ENCODE data around the gene NBEAL2. TPM values are rescaled to one million over a fixed set of nuclear protein-coding genes. Genes with fewer than 3 reads are reported as not detected.

Gene NBEAL2
- polyA plus RNA-seq, 1 donor from 2014 or later, result 3.3 TPM

DNA sequence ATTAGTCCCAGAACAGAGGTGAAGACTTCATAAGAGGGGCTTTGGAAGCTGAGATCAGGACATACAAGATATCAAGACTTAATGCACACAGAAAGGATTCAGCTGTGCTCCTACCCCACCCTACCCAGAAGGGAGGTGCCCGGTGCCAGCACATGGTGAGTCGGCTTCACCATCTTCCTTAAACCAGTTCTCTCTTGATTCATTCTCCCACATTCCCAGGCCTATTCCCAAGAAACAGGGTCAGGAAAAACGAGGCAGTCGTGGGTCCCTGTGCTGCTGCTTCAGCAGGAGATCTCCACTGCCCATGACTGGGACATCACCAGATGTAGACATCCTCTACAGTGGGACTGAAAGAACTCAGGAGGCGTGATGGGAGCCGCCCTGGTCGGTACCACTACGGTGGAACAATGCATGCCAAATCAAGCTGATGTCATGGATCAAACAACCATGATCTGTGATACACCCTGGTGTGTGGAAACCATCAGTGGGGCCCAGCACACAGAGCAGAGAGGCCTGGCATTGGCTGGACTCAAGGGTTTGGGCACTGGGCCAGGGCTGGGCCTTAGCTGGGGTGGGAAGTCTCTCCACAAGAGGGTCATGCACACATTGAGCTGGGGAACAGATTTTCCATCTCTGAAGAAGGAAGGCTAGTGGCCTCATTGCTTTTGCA, 44.8 kb upstream of the NBEAL2 start:
- Histone ChIP-seq H3K27ac (ENCODE audit: low read length) (no peak overlapping the region), H4K20me1 (ENCODE audit: insufficient read depth) (no peaks in the 10 kb centered on the region), H3K79me2 (replicated peaks; ENCODE audit: insufficient read depth, low read length) (no peaks in the 10 kb centered on the region), H2AFZ (ENCODE audit: low read depth, low read length) (no peak overlapping the region), H3K9me2 (ENCODE audit: insufficient read depth, low read length) (no peaks in the 10 kb centered on the region), H3K9me3 (ENCODE audit: low read length) (no peaks in the 10 kb centered on the region), H3K9ac (ENCODE audit: low read length) (no peak overlapping the region), H3K4me3 (ENCODE audit: low read length) (no peak overlapping the region), H3K36me3 (ENCODE audit: insufficient read depth, low read length) (no peaks in the 10 kb centered on the region), H3F3A (ENCODE audit: insufficient read depth, low read length, poor library complexity, severe bottlenecking) (no peaks in the 10 kb centered on the region), H3K27me3 (ENCODE audit: insufficient read depth, low read depth, low read length) (no peaks in the 10 kb centered on the region), H3K4me2 (ENCODE audit: low read length) (no peak overlapping the region)
- TF ChIP-seq POLR2AphosphoS5 (IDR thresholded peaks at IDR 0.05) (no peak), RAD21 (conservative IDR thresholded peaks at IDR 0.05) (no peak), REST (IDR thresholded peaks at IDR 0.05; ENCODE audit: borderline replicate concordance) (no peak), MXI1 (conservative IDR thresholded peaks at IDR 0.05; ENCODE audit: poor library complexity, severe bottlenecking) (no peak), TAF1 (IDR thresholded peaks at IDR 0.05; ENCODE audit: low read depth) (no peak), SMC3 (conservative IDR thresholded peaks at IDR 0.05; ENCODE audit: poor library complexity) (no peak), EZH2 (IDR thresholded peaks at IDR 0.05; ENCODE audit: borderline replicate concordance, insufficient read depth, low read length, poor library complexity, severe bottlenecking) (no peak), EP300 (conservative IDR thresholded peaks at IDR 0.05; ENCODE audit: poor library complexity, severe bottlenecking) (no peak)
- TF ChIP-seq, protein P1, sequence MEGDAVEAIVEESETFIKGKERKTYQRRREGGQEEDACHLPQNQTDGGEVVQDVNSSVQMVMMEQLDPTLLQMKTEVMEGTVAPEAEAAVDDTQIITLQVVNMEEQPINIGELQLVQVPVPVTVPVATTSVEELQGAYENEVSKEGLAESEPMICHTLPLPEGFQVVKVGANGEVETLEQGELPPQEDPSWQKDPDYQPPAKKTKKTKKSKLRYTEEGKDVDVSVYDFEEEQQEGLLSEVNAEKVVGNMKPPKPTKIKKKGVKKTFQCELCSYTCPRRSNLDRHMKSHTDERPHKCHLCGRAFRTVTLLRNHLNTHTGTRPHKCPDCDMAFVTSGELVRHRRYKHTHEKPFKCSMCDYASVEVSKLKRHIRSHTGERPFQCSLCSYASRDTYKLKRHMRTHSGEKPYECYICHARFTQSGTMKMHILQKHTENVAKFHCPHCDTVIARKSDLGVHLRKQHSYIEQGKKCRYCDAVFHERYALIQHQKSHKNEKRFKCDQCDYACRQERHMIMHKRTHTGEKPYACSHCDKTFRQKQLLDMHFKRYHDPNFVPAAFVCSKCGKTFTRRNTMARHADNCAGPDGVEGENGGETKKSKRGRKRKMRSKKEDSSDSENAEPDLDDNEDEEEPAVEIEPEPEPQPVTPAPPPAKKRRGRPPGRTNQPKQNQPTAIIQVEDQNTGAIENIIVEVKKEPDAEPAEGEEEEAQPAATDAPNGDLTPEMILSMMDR (IDR thresholded peaks at IDR 0.05; ENCODE audit: poor library complexity, severe bottlenecking), result no peak

DNA sequence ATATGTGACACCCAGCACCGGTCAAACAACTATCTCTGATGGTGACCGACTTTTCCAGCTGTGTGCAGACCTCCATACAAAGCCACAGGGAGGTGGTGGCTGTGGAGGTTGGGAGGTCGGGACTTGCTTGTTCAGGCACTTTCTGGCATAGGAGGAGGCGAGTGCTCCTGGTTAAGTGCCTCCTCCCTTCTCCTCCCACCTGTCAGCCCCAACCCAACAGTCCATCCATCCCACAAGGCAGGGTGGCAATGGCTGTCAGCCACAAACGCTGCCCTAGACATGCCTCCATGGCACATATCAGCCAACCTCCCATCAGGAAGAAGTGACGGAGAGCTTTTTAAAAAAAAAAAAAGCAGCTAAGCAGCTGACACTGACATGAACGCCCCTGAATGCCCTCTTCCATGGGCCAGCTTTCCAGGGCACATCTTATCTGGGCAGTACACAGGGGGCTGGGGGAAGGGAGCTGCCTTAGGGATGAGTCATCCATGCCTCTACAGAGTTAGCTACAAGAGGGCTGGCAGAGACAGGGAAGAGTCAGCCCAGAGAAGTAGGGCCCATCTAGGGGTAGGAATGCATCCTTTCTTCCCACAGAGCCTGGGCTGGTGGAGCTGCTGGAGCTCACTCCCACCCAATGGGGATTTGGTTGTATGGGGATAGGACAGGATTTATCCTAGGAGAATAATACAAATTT, 44.2 kb upstream of the NBEAL2 start:
- H3K27me3 ChIP-seq (ENCODE audit: insufficient read depth, low read depth, low read length), result no peaks in the 10 kb centered on the region
- H3K4me3 ChIP-seq (ENCODE audit: low read length), result no peak overlapping the region
- H3K27ac ChIP-seq (ENCODE audit: low read length), result no peak overlapping the region
- H2AFZ ChIP-seq (ENCODE audit: low read depth, low read length), result no peak overlapping the region
- no peaks in the 10 kb centered on the region for H3K79me2 ChIP-seq (replicated peaks; ENCODE audit: insufficient read depth, low read length)
- H3K9me3 ChIP-seq (ENCODE audit: low read length), result no peaks in the 10 kb centered on the region
- H3K36me3 ChIP-seq (ENCODE audit: insufficient read depth, low read length), result no peaks in the 10 kb centered on the region
- TF ChIP-seq, protein P1 (IDR thresholded peaks at IDR 0.05; ENCODE audit: poor library complexity, severe bottlenecking), result no peak
- H3K9ac ChIP-seq (ENCODE audit: low read length), result no peak overlapping the region
- no peaks in the 10 kb centered on the region for H3F3A ChIP-seq (ENCODE audit: insufficient read depth, low read length, poor library complexity, severe bottlenecking)
- H3K4me2 ChIP-seq (ENCODE audit: low read length), result no peak overlapping the region
- H4K20me1 ChIP-seq (ENCODE audit: insufficient read depth), result no peaks in the 10 kb centered on the region
- H3K9me2 ChIP-seq (ENCODE audit: insufficient read depth, low read length), result no peaks in the 10 kb centered on the region

Measured in neural cell (in vitro differentiated cells).